Left lung (tissue), 10 donors: ENCODE measurements around the gene HLA-B. TPM values are rescaled to one million over a fixed set of nuclear protein-coding genes. Genes with fewer than 3 reads are reported as not detected.

Experiments
- ATAC-seq: fragments of 200-7000 bp; cut with Tn5 transposase; one replicate; pipeline ENCODE4 v1.9.1; 2020; ENCODE audit warnings: moderate library complexity
- DNase-seq, 4 donors: peaks; one replicate each; pipeline ENCODE4 v3.0.0-alpha.2; 2013 to 2020
- H3K27ac ChIP-seq, 2 donors: fragments of 200-600 bp; sonication (generic) in 1 of 2; one replicate each; pipeline versions ENCODE4 v1.5.0 to v1.8.0; 2020 to 2021
- H3K27me3 ChIP-seq, 2 donors: fragments of 200-600 bp; sonication (generic) in 1 of 2; one replicate each; pipeline versions ENCODE4 v1.5.0 to v1.8.0; 2020 to 2021
- H3K36me3 ChIP-seq, 2 donors: fragments of 200-600 bp; sonication (generic) in 1 of 2; one replicate each; pipeline versions ENCODE4 v1.5.0 to v1.8.0; 2020 to 2021
- H3K4me1 ChIP-seq, 2 donors: fragments of 200-600 bp; one replicate each; pipeline ENCODE4 v1.8.0; 2021
- H3K4me3 ChIP-seq, 2 donors: fragments of 200-600 bp; sonication (generic) in 1 of 2; one replicate each; pipeline versions ENCODE4 v1.5.0 to v1.8.0; 2020 to 2021; ENCODE audit warnings: mild to moderate bottlenecking in 1 of 2
- H3K9me3 ChIP-seq, 2 donors: fragments of 200-600 bp; sonication (generic) in 1 of 2; one replicate each; pipeline versions ENCODE4 v1.5.0 to v1.8.0; 2020 to 2021
- CTCF ChIP-seq, 2 donors: fragments of 200-600 bp; sonication (generic) in 1 of 2; IDR thresholded peaks; one replicate each; pipeline versions ENCODE4 v1.5.0 to v1.8.0; 2021; ENCODE audit warnings: antibody characterized with exemption in 2 of 2
- intact Hi-C, 2 donors: fragments of 100-400 bp; cut with DNase I; formaldehyde crosslinking; loops; one replicate each; pipeline versions ENCODE4 v1.11.2 to v1.14.2; 2022
- polyA plus RNA-seq, 6 donors: library from polyadenylated mRNA; unstranded; fragments of 120-200 nt; gene quantifications; one replicate each; pipeline ENCODE4 v1.2.1, GENCODE V29; 2013; ENCODE audit not compliant: insufficient read length in 6 of 6
- total RNA-seq, 2 donors: library from RNA; stranded (reverse); fragmentation: NEBNext Ultra II Directional; extraction: Animal tissue kit (Norgen Biotek cat#: 25700); gene quantifications; one replicate each; pipeline ENCODE4 v1.2.1, GENCODE V29; 2021
- donor health status: DM: no; HTN: yes; CAD: no.
- donor health status: DM: no; HTN: no; CAD: no.

The HLA-B gene
- total and polyA plus RNA-seq, 8 donors: 285 to 2,503 (median 391) TPM

GRCh38 chr6:31345026-31345730 is 11.8 kb downstream of the HLA-B start:
- DNase-seq (no peak), ATAC-seq (no peak)
- H3K36me3 ChIP-seq: no peaks in the 10 kb centered on the region
- no peaks in the 10 kb centered on the region for H3K4me1 ChIP-seq
- peaks cover 0 to under 1% of the 10 kb centered on the region in 2 donors for H3K9me3 ChIP-seq
- intact Hi-C loops: no loop called here
- no peak for TF ChIP-seq CTCF (IDR thresholded peaks at IDR 0.05)
- H3K27me3 ChIP-seq: no peaks in the 10 kb centered on the region
- no peak overlapping the region for H3K4me3 ChIP-seq
- no peak overlapping the region for H3K27ac ChIP-seq

GRCh38 chr6:31340228-31340627 is 16.8 kb downstream of the HLA-B start:
- intact Hi-C loops: no loop called here
- no peak for DNase-seq
- Histone ChIP-seq H3K9me3 (peaks cover 0 to 38% of the 10 kb centered on the region in 2 donors), H3K27me3 (no peaks in the 10 kb centered on the region), H3K4me3 (no peak overlapping the region), H3K36me3 (no peaks in the 10 kb centered on the region), H3K4me1 (no peaks in the 10 kb centered on the region), H3K27ac (no peak overlapping the region)
- no peak for ATAC-seq
- TF ChIP-seq CTCF (IDR thresholded peaks at IDR 0.05): no peak

- TF ChIP-seq CTCF (IDR thresholded peaks at IDR 0.05): no peak
- H3K27me3 ChIP-seq: no peaks in the 10 kb centered on the region
- H3K4me1 ChIP-seq: no peaks in the 10 kb centered on the region
- H3K9me3 ChIP-seq: peaks cover 0 to 42% of the 10 kb centered on the region in 2 donors
- no peak overlapping the region for H3K4me3 ChIP-seq
- H3K27ac ChIP-seq: no peak overlapping the region
- ATAC-seq (no peak), DNase-seq (no peak)
- no peaks in the 10 kb centered on the region for H3K36me3 ChIP-seq
- intact Hi-C loops: no loop called here
These were observed 17.8 kb downstream of the HLA-B start for GRCh38 chr6:31339210-31339609.

- Histone ChIP-seq H3K27ac (no peak overlapping the region), H3K27me3 (no peaks in the 10 kb centered on the region), H3K9me3 (peaks cover 0 to 42% of the 10 kb centered on the region in 2 donors), H3K4me1 (no peaks in the 10 kb centered on the region), H3K36me3 (no peaks in the 10 kb centered on the region), H3K4me3 (no peak overlapping the region)
- DNase-seq: no peak
- no peak for ATAC-seq
- intact Hi-C loops: no loop called here
- TF ChIP-seq CTCF (IDR thresholded peaks at IDR 0.05): no peak
These were observed 20.0 kb downstream of the HLA-B start for GRCh38 chr6:31336896-31337496.

GRCh38 chr6:31332637-31333602 is 24.1 kb downstream of the HLA-B start:
- ATAC-seq (no peak), DNase-seq (no peak)
- no peaks in the 10 kb centered on the region for H3K4me1 ChIP-seq
- peaks cover 0 to 31% of the 10 kb centered on the region in 2 donors for H3K9me3 ChIP-seq
- no peaks in the 10 kb centered on the region for H3K36me3 ChIP-seq
- H3K27me3 ChIP-seq: no peaks in the 10 kb centered on the region
- intact Hi-C loops: no loop called here
- no peak overlapping the region for H3K4me3 ChIP-seq
- no peak overlapping the region for H3K27ac ChIP-seq
- no peak for TF ChIP-seq CTCF (IDR thresholded peaks at IDR 0.05)
